ENCODE data around the gene CDHR2.

Gene CDHR2

DNA sequence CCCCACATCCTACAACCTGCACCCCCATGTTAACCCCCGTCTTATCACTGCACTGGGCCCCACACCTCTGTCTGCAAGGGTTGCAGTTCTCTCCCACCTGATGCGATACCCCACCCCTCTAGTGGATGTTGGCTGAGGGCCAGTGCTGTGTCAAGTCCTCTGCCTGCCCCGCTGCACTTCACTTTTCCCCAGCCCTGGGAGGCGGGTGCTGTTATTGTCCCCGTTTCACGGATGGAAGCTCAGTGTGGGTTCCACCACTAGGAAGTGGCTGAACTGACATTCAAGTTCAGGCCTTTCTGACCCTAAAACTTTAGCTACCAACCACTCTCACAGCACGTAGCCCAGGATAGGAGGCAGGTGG is 77.7 kb downstream of the CDHR2 start:
- TF ChIP-seq, protein P1, sequence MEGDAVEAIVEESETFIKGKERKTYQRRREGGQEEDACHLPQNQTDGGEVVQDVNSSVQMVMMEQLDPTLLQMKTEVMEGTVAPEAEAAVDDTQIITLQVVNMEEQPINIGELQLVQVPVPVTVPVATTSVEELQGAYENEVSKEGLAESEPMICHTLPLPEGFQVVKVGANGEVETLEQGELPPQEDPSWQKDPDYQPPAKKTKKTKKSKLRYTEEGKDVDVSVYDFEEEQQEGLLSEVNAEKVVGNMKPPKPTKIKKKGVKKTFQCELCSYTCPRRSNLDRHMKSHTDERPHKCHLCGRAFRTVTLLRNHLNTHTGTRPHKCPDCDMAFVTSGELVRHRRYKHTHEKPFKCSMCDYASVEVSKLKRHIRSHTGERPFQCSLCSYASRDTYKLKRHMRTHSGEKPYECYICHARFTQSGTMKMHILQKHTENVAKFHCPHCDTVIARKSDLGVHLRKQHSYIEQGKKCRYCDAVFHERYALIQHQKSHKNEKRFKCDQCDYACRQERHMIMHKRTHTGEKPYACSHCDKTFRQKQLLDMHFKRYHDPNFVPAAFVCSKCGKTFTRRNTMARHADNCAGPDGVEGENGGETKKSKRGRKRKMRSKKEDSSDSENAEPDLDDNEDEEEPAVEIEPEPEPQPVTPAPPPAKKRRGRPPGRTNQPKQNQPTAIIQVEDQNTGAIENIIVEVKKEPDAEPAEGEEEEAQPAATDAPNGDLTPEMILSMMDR (conservative IDR thresholded peaks at IDR 0.05): no peak
- H3K27ac ChIP-seq: no peak overlapping the region

DNA sequence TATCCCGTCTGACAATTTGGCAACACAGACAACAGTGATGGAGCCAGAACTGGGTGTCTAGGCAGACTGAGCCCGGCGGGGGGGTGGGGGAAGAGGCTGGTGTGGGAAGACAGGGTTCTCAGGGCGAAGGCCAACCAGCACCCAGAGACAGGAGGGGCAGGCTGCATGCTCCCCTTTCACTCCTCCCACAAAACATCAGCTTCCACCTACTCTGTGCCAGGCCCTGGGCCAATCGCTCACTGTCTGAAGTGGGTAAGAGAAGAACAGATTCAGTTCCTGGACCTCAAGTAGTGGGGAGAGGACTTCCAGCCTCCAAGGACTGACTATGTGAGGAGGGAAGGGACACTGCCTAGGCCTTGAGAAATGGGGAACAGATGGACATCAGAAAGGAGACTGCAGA is 78.4 kb downstream of the CDHR2 start:
- H3K27ac ChIP-seq: no peak overlapping the region
- TF ChIP-seq, protein P1 (conservative IDR thresholded peaks at IDR 0.05): no peak

DNA sequence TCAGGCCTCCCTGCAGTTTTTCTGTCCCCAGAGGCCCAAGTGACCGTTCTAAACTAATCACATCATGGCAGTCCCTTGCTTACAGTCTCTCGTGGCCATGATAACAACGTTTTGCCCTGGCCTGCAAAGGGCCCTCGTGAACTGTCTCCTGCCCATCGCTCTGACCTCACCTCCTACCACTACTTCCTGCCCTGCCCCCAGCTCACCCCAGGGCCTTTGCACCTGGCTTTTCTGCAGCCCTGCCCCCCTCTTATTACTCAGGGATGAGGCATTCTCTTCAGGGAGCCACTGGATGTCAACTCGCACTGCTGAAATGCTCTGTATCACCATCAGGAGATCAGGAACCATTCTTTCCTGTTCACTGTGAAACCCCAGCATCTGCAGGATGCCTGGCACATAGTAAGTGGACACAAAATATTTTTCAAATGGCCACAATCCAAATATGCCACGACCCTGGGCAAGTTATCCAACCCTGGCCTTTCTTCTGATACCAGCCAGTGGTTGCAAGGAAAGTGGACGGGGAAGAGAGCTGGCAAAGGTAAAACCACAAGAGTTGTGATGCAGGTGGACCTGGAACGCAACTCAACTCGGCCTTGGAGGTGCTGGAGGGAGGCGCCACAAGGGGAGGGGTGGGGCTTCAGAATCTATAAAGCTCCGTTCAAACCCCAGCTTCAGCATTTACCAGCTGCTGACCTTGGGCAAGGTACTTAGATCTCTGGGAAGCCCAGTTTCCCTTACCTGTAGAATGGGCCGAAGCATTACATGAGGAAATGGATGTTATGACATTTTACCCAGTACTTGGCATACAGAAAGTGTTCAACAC is 79.5 kb downstream of the CDHR2 start:
- TF ChIP-seq, protein P1 (conservative IDR thresholded peaks at IDR 0.05): no peak
- no peak overlapping the region for H3K27ac ChIP-seq

DNA sequence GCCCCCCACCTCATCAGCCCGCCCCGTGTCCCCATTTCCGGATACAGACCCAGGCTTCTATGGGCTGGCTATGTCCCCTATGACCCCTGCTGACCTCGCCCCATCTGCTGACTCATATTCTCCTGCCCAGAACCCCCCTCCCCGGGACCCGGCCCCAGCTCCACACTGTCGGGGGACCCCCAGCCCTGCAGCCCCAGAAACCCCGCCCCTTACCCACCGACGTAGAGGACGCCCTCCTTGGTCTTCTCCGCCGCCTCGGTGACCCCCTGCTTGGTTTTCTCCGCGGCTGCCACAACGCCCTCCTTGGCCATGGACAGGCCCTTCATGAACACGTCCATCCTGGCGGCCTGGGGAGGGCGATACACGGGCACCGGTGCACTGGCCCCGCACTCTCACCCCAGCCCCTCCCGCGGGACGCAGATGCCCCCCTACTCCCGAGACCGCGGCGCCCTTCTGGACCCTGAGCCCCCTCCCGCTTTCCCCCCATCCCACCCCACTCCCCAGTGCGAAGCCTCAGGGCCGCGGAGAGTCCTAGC is 80.2 kb downstream of the CDHR2 start:
- TF ChIP-seq, protein P1 (conservative IDR thresholded peaks at IDR 0.05): no peak
- peak overlapping the region; percentile 62; the same call in 1 of the 2 replicates for H3K27ac ChIP-seq

DNA sequence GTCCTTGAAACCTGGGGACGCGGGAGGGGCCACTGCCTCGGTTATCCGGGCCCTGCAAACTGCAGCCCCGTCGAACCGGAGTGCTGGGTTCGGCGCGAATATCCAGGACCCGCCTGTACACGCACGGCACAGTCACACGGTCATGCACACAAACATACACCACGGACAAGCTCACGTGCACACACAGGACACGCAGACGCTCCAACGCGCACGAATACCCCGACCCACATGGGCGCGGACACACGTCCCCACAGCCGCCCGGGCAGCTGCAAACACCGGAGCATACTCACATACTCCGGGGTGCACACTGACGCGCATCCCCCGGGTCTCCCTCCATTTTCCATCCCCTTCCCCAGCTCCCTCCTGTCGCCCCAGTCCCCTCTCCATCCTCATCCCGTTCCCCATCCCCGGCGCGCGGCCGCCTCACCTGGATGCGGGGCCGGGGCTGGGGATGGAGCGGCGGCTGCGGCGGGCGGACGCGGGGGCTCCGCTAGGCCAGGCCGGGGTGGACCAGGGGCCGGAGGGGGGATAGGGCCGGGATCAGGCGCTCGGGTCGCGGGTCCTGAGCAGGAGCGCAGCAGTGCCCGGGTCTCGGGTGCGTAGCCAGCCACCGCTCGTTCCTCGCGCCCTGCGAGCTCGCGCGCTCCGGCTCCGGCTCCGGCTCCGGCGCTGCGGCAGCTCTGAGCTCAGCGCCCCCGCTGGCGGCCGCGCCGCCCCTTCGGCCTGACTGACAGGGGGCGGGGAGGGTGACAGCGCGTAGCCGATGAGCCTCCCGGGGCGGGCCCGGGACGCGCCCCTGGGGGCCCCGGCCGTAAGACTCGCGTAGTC is 80.9 kb downstream of the CDHR2 start, which contains the start of the genes EIF4E1B and SNCB:
Gene EIF4E1B, plus strand, starts transcription at position 823 of the 828 bp plus-strand sequence. CDS start 12,113 bp downstream, outside the sequence.
Gene SNCB, minus strand, starts transcription at position 682 of the 828 bp plus-strand sequence. CDS start 880 bp downstream, outside the sequence.
- TF ChIP-seq, protein P1 (conservative IDR thresholded peaks at IDR 0.05): peak; percentile 56
- H3K27ac ChIP-seq: peak within 1 kb of the TSS; percentile 62

DNA sequence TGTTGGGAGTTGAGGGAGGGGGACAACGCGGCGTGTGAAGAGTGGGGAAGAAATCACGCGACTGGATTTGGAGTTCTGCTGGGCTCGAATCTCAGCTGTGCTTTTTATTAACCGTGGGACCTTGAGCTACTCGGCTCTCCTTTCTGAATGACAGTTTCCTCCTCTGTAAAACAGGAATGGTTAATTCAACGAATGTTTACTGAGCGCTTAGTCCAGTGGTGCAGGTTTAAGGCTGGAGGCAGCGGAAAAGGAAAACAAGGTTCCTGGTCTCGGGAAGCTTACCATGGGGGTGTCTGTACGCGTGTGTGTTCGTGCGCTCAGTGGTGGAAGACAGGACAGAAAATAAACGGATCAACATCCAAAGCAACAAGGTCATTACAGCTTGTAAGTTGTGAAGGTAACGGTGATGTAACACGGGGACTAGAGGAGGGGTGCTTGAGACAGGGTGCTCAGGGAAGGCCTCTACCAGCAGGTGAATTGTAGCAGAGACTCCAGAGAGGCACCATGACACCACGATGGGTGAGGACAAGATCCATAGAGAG is 81.6 kb downstream of the CDHR2 start:
- TF ChIP-seq, protein P1 (conservative IDR thresholded peaks at IDR 0.05): no peak
- H3K27ac ChIP-seq: peak overlapping the region; percentile 62

Data from VCaP (cell line).